OCI-LY3 (cell line): Measurements from ENCODE around the gene CD59.

Experiments
- H2AFZ ChIP-seq: fragments of 200-600, 300-600 bp; shearing (Covaris generic); 2 replicates; pipeline ENCODE4 v1.6.0; 2014; ENCODE audit warnings: antibody characterized with exemption, low read depth, low read length
- H3K27ac ChIP-seq: fragments of 200-600, 300-600 bp; sonication (generic); 2 replicates; pipeline ENCODE4 v1.5.1; 2014; ENCODE audit warnings: mild to moderate bottlenecking, low read length, moderate library complexity, mixed read lengths
- H3K27me3 ChIP-seq: fragments of 200-600, 300-600 bp; sonication (generic); 2 replicates; pipeline ENCODE4 v1.6.1; 2014; ENCODE audit warnings: low read depth, low read length, mixed read lengths
- H3K36me3 ChIP-seq: fragments of 200-600, 300-600 bp; sonication (generic); replicated peaks from 2 replicates; pipeline ENCODE3; 2014; ENCODE audit warnings: low read depth, low read length, mixed read lengths
- H3K4me1 ChIP-seq: fragments of 300-600, 200-600 bp; sonication (generic); 2 replicates; pipeline ENCODE4 v1.6.1; 2014; ENCODE audit warnings: low read length, mixed read lengths
- H3K4me2 ChIP-seq: fragments of 200-600, 300-600 bp; sonication (generic); 2 replicates; pipeline ENCODE4 v1.6.1; 2014; ENCODE audit warnings: low read length, mixed read lengths
- H3K4me3 ChIP-seq: fragments of 300-600, 200-600 bp; sonication (generic); 2 replicates; pipeline ENCODE4 v1.5.1; 2014; ENCODE audit warnings: antibody characterized with exemption, mild to moderate bottlenecking, low read length, moderate library complexity
- H3K79me2 ChIP-seq: fragments of 300-600, 200-600 bp; shearing (Covaris generic); 2 replicates; pipeline ENCODE4 v1.6.1; 2014; ENCODE audit warnings: mild to moderate bottlenecking, low read length, mixed read lengths
- H3K9ac ChIP-seq: fragments of 300-600, 200-600 bp; shearing (Covaris generic); 2 replicates; pipeline ENCODE4 v1.6.0; 2014; ENCODE audit warnings: mild to moderate bottlenecking, low read length, moderate library complexity
- H3K9me3 ChIP-seq: fragments of 200-600, 300-600 bp; shearing (Covaris generic); 2 replicates; pipeline ENCODE4 v1.6.1; 2014; ENCODE audit warnings: low read length, mixed read lengths; ENCODE audit not compliant: insufficient read depth
- H4K20me1 ChIP-seq: fragments of 200-600, 300-600 bp; sonication (generic); 2 replicates; pipeline ENCODE4 v1.6.1; 2016; ENCODE audit warnings: low read length, mixed read lengths; ENCODE audit not compliant: insufficient read depth
- EZH2phosphoT487 ChIP-seq: fragments of 200-600 bp; shearing (Covaris generic); IDR thresholded peaks from 2 replicates; pipeline ENCODE4 v1.6.1; 2018; ENCODE audit warnings: antibody characterized with exemption, mixed run types, low read depth
- TF ChIP-seq, protein P1 (sequence below): fragments of 200-600, 300-600 bp; sonication (generic); IDR thresholded peaks from 2 replicates; pipeline ENCODE4 v1.5.1; 2014; ENCODE audit warnings: antibody characterized with exemption, low read length, low read depth

The CD59 gene

DNA sequence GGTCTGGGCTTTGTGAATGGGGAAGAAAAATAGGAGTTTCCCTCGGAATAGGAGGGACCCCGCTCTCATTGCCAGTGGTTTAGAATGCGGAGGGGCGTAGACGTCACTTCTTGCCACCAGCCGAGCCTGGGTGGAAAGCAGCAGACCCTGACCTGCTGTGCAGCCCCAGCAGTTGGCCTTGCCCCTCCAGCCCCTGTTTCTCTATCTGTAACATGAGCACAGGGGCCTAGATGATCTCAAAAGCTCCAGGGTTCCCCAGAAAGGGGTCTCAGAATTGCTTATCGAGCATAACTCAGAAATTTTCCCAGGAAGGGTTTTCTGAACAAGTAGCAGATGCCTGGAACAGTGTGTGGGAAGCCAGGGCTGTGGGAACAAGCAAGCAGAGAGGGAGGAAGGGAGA lies 79.5 kb downstream of the CD59 start:
- TF ChIP-seq EZH2phosphoT487, result no peak
- TF ChIP-seq, protein P1, sequence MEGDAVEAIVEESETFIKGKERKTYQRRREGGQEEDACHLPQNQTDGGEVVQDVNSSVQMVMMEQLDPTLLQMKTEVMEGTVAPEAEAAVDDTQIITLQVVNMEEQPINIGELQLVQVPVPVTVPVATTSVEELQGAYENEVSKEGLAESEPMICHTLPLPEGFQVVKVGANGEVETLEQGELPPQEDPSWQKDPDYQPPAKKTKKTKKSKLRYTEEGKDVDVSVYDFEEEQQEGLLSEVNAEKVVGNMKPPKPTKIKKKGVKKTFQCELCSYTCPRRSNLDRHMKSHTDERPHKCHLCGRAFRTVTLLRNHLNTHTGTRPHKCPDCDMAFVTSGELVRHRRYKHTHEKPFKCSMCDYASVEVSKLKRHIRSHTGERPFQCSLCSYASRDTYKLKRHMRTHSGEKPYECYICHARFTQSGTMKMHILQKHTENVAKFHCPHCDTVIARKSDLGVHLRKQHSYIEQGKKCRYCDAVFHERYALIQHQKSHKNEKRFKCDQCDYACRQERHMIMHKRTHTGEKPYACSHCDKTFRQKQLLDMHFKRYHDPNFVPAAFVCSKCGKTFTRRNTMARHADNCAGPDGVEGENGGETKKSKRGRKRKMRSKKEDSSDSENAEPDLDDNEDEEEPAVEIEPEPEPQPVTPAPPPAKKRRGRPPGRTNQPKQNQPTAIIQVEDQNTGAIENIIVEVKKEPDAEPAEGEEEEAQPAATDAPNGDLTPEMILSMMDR, result no peak
- peaks cover 14% of the 10 kb centered on the region for H3K27me3 ChIP-seq
- no peak overlapping the region for H3K27ac ChIP-seq
- H3K9me3 ChIP-seq, result no peaks in the 10 kb centered on the region
- H3K4me1 ChIP-seq, result no peaks in the 10 kb centered on the region
- H4K20me1 ChIP-seq, result no peaks in the 10 kb centered on the region
- no peak overlapping the region for H3K4me3 ChIP-seq
- H3K4me2 ChIP-seq, result no peak overlapping the region
- no peaks in the 10 kb centered on the region for H3K36me3 ChIP-seq
- no peak overlapping the region for H2AFZ ChIP-seq
- no peaks in the 10 kb centered on the region for H3K79me2 ChIP-seq
- H3K9ac ChIP-seq, result no peak overlapping the region

DNA sequence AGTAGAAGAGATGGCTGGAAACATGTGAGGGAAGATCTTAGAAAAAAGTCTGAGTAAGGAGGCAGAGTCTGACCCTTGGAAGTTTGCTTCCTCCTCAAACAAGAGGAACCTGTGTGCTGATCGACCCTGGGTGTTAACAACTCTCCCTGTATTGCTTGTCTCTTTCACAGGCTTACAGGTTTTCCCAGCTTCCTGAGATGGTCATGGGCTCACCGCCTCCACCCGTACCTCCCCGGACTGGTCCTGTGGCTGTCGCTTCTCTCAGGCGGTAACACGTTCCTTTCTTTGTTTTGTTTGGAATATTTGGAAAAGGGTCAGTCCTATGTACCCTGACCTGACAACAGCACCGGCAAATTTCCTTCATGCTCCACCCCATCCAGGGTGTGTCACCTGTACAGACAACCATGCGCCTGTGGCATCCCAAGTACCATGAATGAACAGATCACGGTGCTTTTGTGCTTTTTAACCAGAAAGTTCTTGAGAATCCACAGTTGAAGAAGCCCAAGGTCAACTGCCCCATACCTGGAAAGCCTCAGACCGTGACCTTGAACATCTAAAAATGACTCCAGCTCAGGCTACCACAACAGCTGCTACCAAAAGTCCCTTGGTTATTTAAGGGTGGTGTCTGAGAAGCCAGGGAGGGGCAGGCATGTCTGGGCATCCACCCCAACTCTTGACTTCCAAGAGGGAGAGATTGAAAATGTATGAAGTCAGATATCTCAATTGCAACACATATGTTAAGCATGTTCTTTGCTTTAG lies 80.2 kb downstream of the CD59 start:
- Histone ChIP-seq H3K4me3 (no peak overlapping the region), H3K27ac (no peak overlapping the region), H2AFZ (no peak overlapping the region), H3K4me2 (no peak overlapping the region), H3K9ac (no peak overlapping the region), H3K9me3 (no peaks in the 10 kb centered on the region), H3K79me2 (no peaks in the 10 kb centered on the region), H3K36me3 (no peaks in the 10 kb centered on the region), H3K4me1 (no peaks in the 10 kb centered on the region), H4K20me1 (no peaks in the 10 kb centered on the region), H3K27me3 (peaks cover 14% of the 10 kb centered on the region)
- no peak for TF ChIP-seq EZH2phosphoT487
- TF ChIP-seq, protein P1, result no peak

DNA sequence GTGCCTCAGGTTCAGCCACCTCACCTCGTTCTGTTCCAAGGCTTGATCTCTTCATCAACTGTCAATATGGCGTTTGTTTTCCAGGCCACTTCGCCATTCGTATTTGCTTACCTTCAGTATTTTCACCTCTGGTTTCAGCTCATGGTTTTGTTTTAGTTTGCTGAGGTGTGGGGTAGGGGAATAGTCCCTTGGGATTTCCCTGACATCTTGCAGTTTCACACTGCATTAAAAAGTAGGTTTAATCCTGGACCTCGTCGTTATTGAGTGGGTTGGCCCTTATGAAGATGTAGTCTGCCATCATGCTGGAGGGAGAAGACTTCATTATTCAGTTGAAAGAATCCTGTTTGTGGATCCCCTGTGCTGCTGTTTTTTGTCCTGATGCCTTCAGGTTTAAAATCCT lies 81.6 kb downstream of the CD59 start:
- TF ChIP-seq, protein P1, result no peak
- no peak for TF ChIP-seq EZH2phosphoT487
- no peak overlapping the region for H3K4me2 ChIP-seq

More for the DNA sequence above, 81.6 kb downstream of the CD59 start:
- Histone ChIP-seq H3K79me2 (no peaks in the 10 kb centered on the region), H3K9ac (no peak overlapping the region), H3K4me3 (no peak overlapping the region), H3K27me3 (peaks cover 23% of the 10 kb centered on the region), H3K36me3 (no peaks in the 10 kb centered on the region), H3K4me1 (no peaks in the 10 kb centered on the region), H3K9me3 (no peaks in the 10 kb centered on the region), H4K20me1 (no peaks in the 10 kb centered on the region), H2AFZ (no peak overlapping the region), H3K27ac (no peak overlapping the region)
